Neural progenitor cell (in vitro differentiated cells): ENCODE data around the gene PFN1.

Experiments used
- CTCF ChIP-seq: fragments of 200-600 bp; sonication (generic); IDR thresholded peaks from 2 replicates; pipeline ENCODE4 v1.5.1; 2017; ENCODE audit warnings: antibody characterized with exemption, mild to moderate bottlenecking
- EZH2phosphoT487 ChIP-seq: fragments of 200-600 bp; sonication (generic); IDR thresholded peaks from 2 replicates; pipeline ENCODE4 v1.6.1; 2017; ENCODE audit warnings: antibody characterized with exemption

GRCh38 chr17:4986403-4986802 lies 38.1 kb upstream of the PFN1 start:
- no peak for TF ChIP-seq CTCF
- no peak for TF ChIP-seq EZH2phosphoT487
